A549 (cell line): ENCODE data around the gene ENTHD1.

Experiments used
- BHLHE40 ChIP-seq: IDR thresholded peaks from 2 replicates; pipeline ENCODE4 v1.6.1; 2012; ENCODE audit warnings: low read depth, low read length, inconsistent platforms
- CTCF ChIP-seq: fragments of >200 bp; sonication (Bioruptor Twin); formaldehyde crosslinking; IDR thresholded peaks from 3 replicates; pipeline ENCODE4 v1.5.1; 2016
- EP300 ChIP-seq, 2 experiments: fragments of >200 bp; sonication (Bioruptor Twin); formaldehyde crosslinking; IDR thresholded peaks; 2 replicates in 1 of 2; 3 replicates in 1 of 2; pipeline ENCODE4 v1.6.1; 2016 to 2017
- HOXB5 ChIP-seq: fragments of 250-450 bp; sonication (Bioruptor Pico); IDR thresholded peaks from 2 replicates; pipeline ENCODE4 v1.5.0; 2020; ENCODE audit warnings: mild to moderate bottlenecking, moderate library complexity
- MAX ChIP-seq: IDR thresholded peaks from 2 replicates; pipeline ENCODE4 v1.6.1; 2012
- NR3C1 ChIP-seq: fragments of >200 bp; sonication (Bioruptor Twin); formaldehyde crosslinking; IDR thresholded peaks from 3 replicates; pipeline ENCODE4 v1.6.1; 2017
- RCOR1 ChIP-seq: fragments of 150-350 bp; IDR thresholded peaks from 2 replicates; pipeline ENCODE4 v1.6.1; 2014; ENCODE audit warnings: antibody characterized with exemption, low read length, low read depth
- REST ChIP-seq: fragments of 200-600 bp; sonication (generic); IDR thresholded peaks from 2 replicates; pipeline ENCODE4 v1.6.1; 2016; ENCODE audit warnings: antibody characterized with exemption, mild to moderate bottlenecking, moderate library complexity
- TP53 ChIP-seq: fragments of 250-450 bp; sonication (Bioruptor Pico); IDR thresholded peaks from 2 replicates; pipeline ENCODE4 v1.5.0; 2021; ENCODE audit warnings: mild to moderate bottlenecking, moderate library complexity
- ZSCAN20 ChIP-seq: fragments of 250-450 bp; sonication (Bioruptor Pico); IDR thresholded peaks from 2 replicates; pipeline ENCODE4 v1.8.0; 2022; ENCODE audit warnings: mild to moderate bottlenecking, moderate library complexity

DNA sequence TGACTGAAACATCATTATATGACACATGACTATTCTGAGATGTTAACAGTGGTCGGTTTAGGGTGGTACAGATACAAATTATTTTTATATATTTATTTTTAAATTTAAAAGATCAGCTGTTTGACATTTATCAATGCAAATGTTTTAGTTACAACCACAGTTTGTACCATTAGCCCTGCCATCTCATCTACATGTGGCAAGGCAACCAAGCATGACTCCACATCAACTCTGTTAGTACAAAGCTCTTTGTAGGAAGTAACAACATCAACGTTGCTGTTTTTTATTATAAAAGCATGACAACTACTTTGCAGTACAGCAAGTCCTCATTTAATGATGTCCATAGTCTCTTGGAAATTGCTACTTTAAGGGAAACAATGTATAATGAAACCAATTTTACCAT is 40.8 kb downstream of the ENTHD1 start:
- TF ChIP-seq RCOR1 (no peak), MAX (no peak), CTCF (no peak), REST (no peak), HOXB5 (CRISPR knock-in tag) (no peak), NR3C1 (no peak), BHLHE40 (no peak), TP53 (CRISPR knock-in tag) (no peak), EP300 (IDR thresholded peaks at IDR 0.05) (no peak), ZSCAN20 (no peak)
